ENCODE results near the gene LPIN2. TPM values are rescaled to one million over a fixed set of nuclear protein-coding genes. Genes with fewer than 3 reads are reported as not detected.

Gene LPIN2
- total and polyA plus RNA-seq, 8 donors, result 24.3 to 63.2 (median 29.3) TPM

GRCh38 chr18:2970772-2971659, 41.9 kb downstream of the LPIN2 start:
- no peaks in the 10 kb centered on the region for H3K27me3 ChIP-seq
- no peaks in the 10 kb centered on the region for H3K36me3 ChIP-seq
- DNase-seq, result peak in 2 of 4 donors; percentile 57 to 62
- H3K9me3 ChIP-seq, result no peaks in the 10 kb centered on the region
- intact Hi-C loops (cut with DNase I), result no loop called here
- H3K27ac ChIP-seq, result peak overlapping the region; percentile 51 to 78
- peaks cover 19 to 91% of the 10 kb centered on the region in 2 donors for H3K4me1 ChIP-seq
- H3K4me3 ChIP-seq, result peak overlapping the region in 1 of 2 donors; percentile 7
- peak; percentile 55 for ATAC-seq
- TF ChIP-seq CTCF (IDR thresholded peaks at IDR 0.05), result no peak

- H3K36me3 ChIP-seq, result no peaks in the 10 kb centered on the region
- H3K27ac ChIP-seq, result peak overlapping the region; percentile 51 to 78
- no peak for ATAC-seq
- intact Hi-C loops (cut with DNase I), result no loop called here
- no peaks in the 10 kb centered on the region for H3K27me3 ChIP-seq
- H3K4me1 ChIP-seq, result peaks cover 19 to 87% of the 10 kb centered on the region in 2 donors
- H3K9me3 ChIP-seq, result no peaks in the 10 kb centered on the region
- no peak overlapping the region for H3K4me3 ChIP-seq
- no peak for TF ChIP-seq CTCF (IDR thresholded peaks at IDR 0.05)
- DNase-seq, result no peak
Observed at GRCh38 chr18:2970344-2970743, 42.6 kb downstream of the LPIN2 start.

GRCh38 chr18:2969695-2970094, 43.2 kb downstream of the LPIN2 start:
- Histone ChIP-seq H3K4me3 (no peak overlapping the region), H3K9me3 (no peaks in the 10 kb centered on the region), H3K4me1 (peaks cover 19 to 81% of the 10 kb centered on the region in 2 donors), H3K27me3 (no peaks in the 10 kb centered on the region), H3K27ac (peak overlapping the region in 1 of 2 donors; percentile 78), H3K36me3 (no peaks in the 10 kb centered on the region)
- DNase-seq (no peak), ATAC-seq (no peak)
- TF ChIP-seq CTCF (IDR thresholded peaks at IDR 0.05), result no peak
- intact Hi-C loops (cut with DNase I), result no loop called here

- Histone ChIP-seq H3K4me1 (peaks cover 19 to 77% of the 10 kb centered on the region in 2 donors), H3K4me3 (no peak overlapping the region), H3K27ac (peak overlapping the region; percentile 39 to 71), H3K27me3 (no peaks in the 10 kb centered on the region), H3K36me3 (no peaks in the 10 kb centered on the region), H3K9me3 (no peaks in the 10 kb centered on the region)
- no peak for TF ChIP-seq CTCF (IDR thresholded peaks at IDR 0.05)
- peak in 1 of 4 donors; percentile 47 for DNase-seq
- intact Hi-C loops (cut with DNase I), result no loop called here
- ATAC-seq, result peak; percentile 76
Observed at GRCh38 chr18:2968606-2969005, 44.3 kb downstream of the LPIN2 start.

- peaks cover 16 to 77% of the 10 kb centered on the region in 2 donors for H3K4me1 ChIP-seq
- no peak for TF ChIP-seq CTCF (IDR thresholded peaks at IDR 0.05)
- no peak overlapping the region for H3K4me3 ChIP-seq
- H3K9me3 ChIP-seq, result no peaks in the 10 kb centered on the region
- peak overlapping the region; percentile 39 to 71 for H3K27ac ChIP-seq
- H3K36me3 ChIP-seq, result no peaks in the 10 kb centered on the region
- H3K27me3 ChIP-seq, result no peaks in the 10 kb centered on the region
- no peak for DNase-seq
- no peak for ATAC-seq
- intact Hi-C loops (cut with DNase I), result no loop called here
Observed at GRCh38 chr18:2967820-2968219, 45.1 kb downstream of the LPIN2 start.
